GM04504 (cell line): ENCODE data around the gene COL2A1.

Experiments
- DNase-seq: peaks from one replicate; pipeline ENCODE4 v3.0.0-alpha.2; 2012; ENCODE audit warnings: low read depth

Gene COL2A1

GRCh38 chr12:48012070-48012469 is 7.8 kb upstream of the COL2A1 start:
- DNase-seq, result no peak

GRCh38 chr12:48010366-48010970 is 6.2 kb upstream of the COL2A1 start:
- DNase-seq, result no peak

GRCh38 chr12:48009471-48009870 is 5.2 kb upstream of the COL2A1 start:
- no peak for DNase-seq

GRCh38 chr12:48008950-48009349 is 4.7 kb upstream of the COL2A1 start:
- DNase-seq, result no peak

GRCh38 chr12:48008349-48008748 is 4.1 kb upstream of the COL2A1 start:
- DNase-seq, result no peak

- DNase-seq, result no peak
Measured at GRCh38 chr12:48007206-48007605, 2.9 kb upstream of the COL2A1 start.

GRCh38 chr12:48005750-48006021 is 1.4 kb upstream of the COL2A1 start:
- no peak for DNase-seq

- no peak for DNase-seq
Measured at GRCh38 chr12:48005001-48005749, 899 bp upstream of the COL2A1 start.

- no peak for DNase-seq
Measured at GRCh38 chr12:48003226-48004052, 837 bp downstream of the COL2A1 start.

- DNase-seq, result no peak
Measured at GRCh38 chr12:48002773-48003218, 1.5 kb downstream of the COL2A1 start.

GRCh38 chr12:48002414-48002730 is 1.9 kb downstream of the COL2A1 start:
- no peak for DNase-seq

GRCh38 chr12:48001505-48002413 is 2.5 kb downstream of the COL2A1 start:
- DNase-seq, result no peak

- DNase-seq, result peak; percentile 24
Measured at GRCh38 chr12:48000878-48001504, 3.3 kb downstream of the COL2A1 start.

- DNase-seq, result no peak
Measured at GRCh38 chr12:47999816-48000215, 4.5 kb downstream of the COL2A1 start.

- DNase-seq, result no peak
Measured at GRCh38 chr12:47997321-47997720, 7.0 kb downstream of the COL2A1 start.

- DNase-seq, result peak; percentile 30
Measured at GRCh38 chr12:47995981-47996401, 8.3 kb downstream of the COL2A1 start.

GRCh38 chr12:47993491-47993890 is 10.8 kb downstream of the COL2A1 start:
- DNase-seq, result no peak

GRCh38 chr12:47992776-47993175 is 11.5 kb downstream of the COL2A1 start:
- no peak for DNase-seq

GRCh38 chr12:47991106-47992061 is 12.9 kb downstream of the COL2A1 start:
- DNase-seq, result no peak

GRCh38 chr12:47990351-47991105 is 13.7 kb downstream of the COL2A1 start:
- DNase-seq, result no peak
